ENCODE measurements around the gene GGT5.
"Not testable (repeated sequence)": the region's sequence is repeated elsewhere in the genome, so short reads cannot be mapped to it uniquely, and the experiment has no call there.

The GGT5 gene

DNA sequence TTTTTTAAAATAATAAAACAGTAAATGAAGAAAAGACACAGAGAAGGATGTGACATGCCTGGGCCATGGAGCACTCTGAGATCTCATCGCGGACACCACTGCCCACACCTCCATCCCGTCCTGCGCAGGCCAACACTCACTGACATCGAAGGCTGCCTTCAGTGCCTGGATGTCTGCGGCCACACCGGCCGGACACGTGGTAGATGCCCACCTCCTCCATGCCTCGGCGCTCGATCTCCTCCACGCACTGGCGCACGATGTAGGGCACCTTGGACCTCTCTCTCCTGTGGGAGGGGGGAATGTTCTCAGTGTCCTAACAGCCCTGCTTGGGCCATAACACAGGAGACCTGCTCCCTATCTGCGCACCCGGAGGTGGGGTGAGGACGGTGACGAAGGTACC, 18.6 kb upstream of the GGT5 start:
- not testable (repeated sequence) for DNase-seq (ENCODE audit: low spot score)

DNA sequence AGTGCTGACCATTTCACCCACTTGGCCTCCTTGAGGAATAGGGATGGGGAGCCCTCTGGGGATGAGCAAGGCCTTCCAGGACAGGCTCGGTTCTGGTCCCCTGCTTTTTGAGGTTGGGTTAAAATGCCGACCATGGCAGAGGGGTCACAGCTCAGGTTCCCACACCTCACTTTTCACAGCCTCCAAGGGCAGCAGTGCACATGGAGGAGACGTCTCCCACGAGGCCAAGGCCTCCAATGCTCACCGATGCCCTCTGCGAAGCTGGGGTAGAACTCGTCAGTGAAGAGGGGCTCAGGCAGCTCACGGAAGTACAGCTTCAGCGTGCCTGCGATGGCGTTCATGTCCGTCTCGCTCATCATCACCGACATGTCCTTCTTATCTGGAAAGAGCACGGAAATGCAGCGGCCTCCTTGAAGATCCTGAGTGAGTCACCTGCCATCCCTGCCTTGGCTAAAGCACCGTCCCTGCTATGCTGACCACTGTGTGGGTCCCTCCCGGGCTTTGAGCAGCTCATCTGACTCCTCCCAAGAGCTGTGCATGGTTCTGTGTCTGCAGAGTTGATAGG, 17.4 kb upstream of the GGT5 start:
- not testable (repeated sequence) for DNase-seq (ENCODE audit: low spot score)

- DNase-seq (ENCODE audit: low spot score), result peak; percentile 56
These were observed 14.6 kb upstream of the GGT5 start for GRCh38 chr22:24259459-24259858.

- DNase-seq (ENCODE audit: low spot score), result not testable (repeated sequence)
These were observed 11.9 kb upstream of the GGT5 start for GRCh38 chr22:24256736-24257135.

DNA sequence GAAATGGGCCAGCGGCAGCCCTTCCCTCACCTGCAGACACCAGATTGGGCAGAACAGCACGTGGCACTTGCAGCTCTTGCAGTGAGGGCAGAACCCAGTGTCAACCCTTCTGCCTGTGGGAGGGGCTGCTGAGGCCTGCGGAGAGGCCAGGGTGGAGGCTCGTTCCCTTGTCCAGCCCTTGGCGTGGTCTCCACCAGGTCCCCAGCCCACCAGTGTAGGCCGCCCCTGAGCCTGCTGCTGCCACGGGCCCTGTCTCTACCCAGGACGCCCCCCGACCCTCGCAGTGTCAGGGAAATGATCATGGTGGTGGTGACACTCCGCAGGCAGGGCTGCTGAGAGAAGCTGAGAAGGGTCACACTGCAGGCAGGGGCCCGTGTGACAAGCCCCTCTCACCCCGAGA, 11.3 kb upstream of the GGT5 start:
- not testable (repeated sequence) for DNase-seq (ENCODE audit: low spot score)

GRCh38 chr22:24253126-24253525, 8.2 kb upstream of the GGT5 start:
- not testable (repeated sequence) for DNase-seq (ENCODE audit: low spot score)

DNA sequence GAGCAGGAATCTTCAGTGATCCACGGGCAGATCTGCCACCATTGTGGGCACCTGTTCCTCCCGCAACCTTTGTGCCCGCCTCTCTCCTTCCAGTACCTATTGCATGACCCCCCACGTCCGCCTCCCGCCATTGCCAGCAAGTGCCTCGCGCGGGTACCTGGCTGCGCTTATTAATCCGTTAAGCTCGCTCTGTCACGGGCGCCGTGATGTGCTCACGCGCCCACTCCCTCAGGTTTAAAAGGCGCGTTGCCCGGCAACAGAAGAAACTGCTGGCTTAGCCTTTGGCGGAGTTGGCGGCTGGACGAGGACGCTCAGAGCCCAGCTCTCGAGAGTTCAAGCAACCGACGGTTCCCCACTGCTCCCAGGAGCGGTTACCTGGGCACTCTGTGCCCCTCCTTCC, 6.4 kb upstream of the GGT5 start:
- not testable (repeated sequence) for DNase-seq (ENCODE audit: low spot score)

GRCh38 chr22:24249413-24249812, 4.5 kb upstream of the GGT5 start:
- not testable (repeated sequence) for DNase-seq (ENCODE audit: low spot score)

- not testable (repeated sequence) for DNase-seq (ENCODE audit: low spot score)
These were observed 3.7 kb upstream of the GGT5 start for GRCh38 chr22:24248611-24249010.

GRCh38 chr22:24247564-24248344, 2.9 kb upstream of the GGT5 start:
- DNase-seq (ENCODE audit: low spot score), result peak; percentile 69

DNA sequence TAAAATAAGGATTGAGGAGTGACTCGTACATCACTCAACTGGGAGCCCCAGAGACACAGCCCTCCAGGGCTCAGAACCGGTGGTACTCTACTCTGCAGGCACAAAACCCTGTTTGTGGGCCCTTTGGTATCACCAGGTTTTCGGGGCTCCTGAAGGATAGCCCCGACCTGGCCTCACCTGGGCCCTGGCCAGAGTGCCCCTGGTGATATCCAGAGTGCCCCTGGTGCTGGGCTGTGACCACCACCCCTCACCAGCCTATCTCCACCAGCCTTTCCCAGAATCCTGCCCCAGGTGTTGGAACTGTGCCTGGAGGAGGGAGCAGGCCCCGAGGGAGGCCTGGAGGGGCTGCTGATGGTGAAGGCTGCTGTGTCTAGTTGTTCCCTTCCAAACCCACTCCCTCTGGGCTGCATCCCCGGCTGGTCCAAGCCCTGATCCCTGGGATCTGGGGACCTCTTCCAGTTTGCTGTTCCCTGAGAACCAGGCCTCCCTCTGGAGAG, 2.2 kb upstream of the GGT5 start:
- no peak for DNase-seq (ENCODE audit: low spot score)

- not testable (repeated sequence) for DNase-seq (ENCODE audit: low spot score)
These were observed 991 bp upstream of the GGT5 start for GRCh38 chr22:24245584-24246561.

GRCh38 chr22:24244144-24244787, 616 bp downstream of the GGT5 start:
- DNase-seq (ENCODE audit: low spot score), result no peak

- not testable (repeated sequence) for DNase-seq (ENCODE audit: low spot score)
These were observed 1.5 kb downstream of the GGT5 start for GRCh38 chr22:24243417-24243816.

DNA sequence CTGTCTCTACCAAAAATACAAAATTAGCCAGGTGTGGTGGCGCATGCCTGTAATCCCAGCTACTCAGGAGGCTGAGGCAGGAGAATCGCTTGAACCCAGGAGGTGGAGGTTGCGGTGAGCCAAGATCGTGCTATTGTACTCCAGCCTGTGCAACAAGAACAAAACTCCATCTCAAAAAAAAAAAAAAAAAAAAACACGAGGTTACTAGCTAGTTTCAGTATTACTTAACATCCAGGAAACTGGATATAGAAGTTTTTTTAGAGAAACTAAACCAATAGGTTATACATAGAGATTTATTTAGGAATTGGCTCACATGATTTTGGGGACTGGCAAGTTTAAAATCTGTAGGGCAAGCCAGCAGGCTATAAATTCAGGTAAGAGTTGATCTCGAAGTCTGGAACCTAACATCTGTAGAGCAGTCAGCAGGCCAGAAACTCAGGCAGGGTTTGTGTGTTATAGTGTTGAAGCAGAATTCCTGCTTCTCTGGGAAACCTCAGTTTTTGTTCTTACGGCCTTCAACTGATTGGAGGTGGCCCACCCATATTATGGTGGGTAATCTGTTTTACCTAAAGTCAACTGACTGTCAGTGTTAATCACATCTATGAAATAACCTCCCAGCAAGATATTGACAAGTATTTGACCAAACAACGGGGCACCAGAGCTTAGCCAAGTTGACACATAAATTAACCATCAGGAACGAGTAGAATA, 3.7 kb downstream of the GGT5 start:
- not testable (repeated sequence) for DNase-seq (ENCODE audit: low spot score)

GRCh38 chr22:24240381-24240780, 4.5 kb downstream of the GGT5 start:
- no peak for DNase-seq (ENCODE audit: low spot score)

GRCh38 chr22:24238101-24238694, 6.7 kb downstream of the GGT5 start:
- not testable (repeated sequence) for DNase-seq (ENCODE audit: low spot score)

- no peak for DNase-seq (ENCODE audit: low spot score)
These were observed 8.2 kb downstream of the GGT5 start for GRCh38 chr22:24236656-24237055.

DNA sequence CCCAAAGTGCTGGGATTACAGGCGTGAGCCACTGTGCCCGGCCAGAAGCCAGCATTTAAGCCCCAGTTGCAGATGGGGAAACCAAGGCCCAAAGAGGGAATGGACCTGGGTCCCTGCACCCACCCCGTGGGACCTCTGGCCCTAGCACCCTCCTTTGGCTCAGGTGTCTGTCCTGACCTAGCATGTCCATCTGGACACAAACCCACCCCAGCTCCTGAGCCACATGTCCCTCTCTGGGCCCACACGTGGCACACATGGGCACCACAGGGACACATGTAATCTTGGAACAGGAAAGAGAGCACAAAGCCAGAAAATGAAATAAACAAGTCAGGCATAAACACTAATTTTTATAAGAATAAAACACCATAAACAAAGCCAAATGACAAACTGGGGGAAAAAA, 9.6 kb downstream of the GGT5 start:
- DNase-seq (ENCODE audit: low spot score), result no peak

DNA sequence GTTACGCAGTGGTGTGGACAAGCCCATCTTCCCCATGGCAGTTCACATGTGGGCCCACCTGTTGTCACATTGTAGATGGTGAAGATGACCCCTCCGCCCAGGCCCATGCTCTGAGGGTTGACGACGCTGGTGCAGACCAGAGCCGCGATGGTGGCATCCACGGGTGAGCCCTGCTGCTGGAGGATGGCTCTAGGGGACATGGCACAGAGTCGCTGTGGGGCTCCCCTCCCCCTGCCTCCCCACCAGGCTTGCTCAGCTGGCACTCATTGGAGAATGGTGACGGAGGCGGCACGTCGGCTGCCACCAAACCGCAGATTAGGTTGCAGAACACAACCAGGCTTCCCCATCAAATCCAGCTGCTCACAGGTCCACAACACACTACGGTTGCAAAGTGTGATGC, 11.1 kb downstream of the GGT5 start:
- DNase-seq (ENCODE audit: low spot score), result no peak

- DNase-seq (ENCODE audit: low spot score), result no peak
These were observed 11.6 kb downstream of the GGT5 start for GRCh38 chr22:24233235-24233634.
